GM23338 (cell line): ENCODE results near the gene PAX5. TPM values are rescaled to one million over a fixed set of nuclear protein-coding genes. Genes with fewer than 3 reads are reported as not detected.

Source experiments
- ATAC-seq: fragments of 200-7000 bp; cut with Tn5 transposase; 3 replicates; pipeline ENCODE4 v1.9.1; 2020
- DNase-seq: peaks from one replicate; pipeline ENCODE4 v3.0.0-alpha.2; 2015; ENCODE audit warnings: low spot score
- H2AFZ ChIP-seq: fragments of 200-600 bp; sonication (generic); 2 replicates; pipeline ENCODE4 v1.8.0; 2016; ENCODE audit warnings: antibody characterized with exemption, mild to moderate bottlenecking, moderate library complexity
- H3F3A ChIP-seq: fragments of 200-600 bp; sonication (generic); replicated peaks from 2 replicates; pipeline ENCODE4 v1.8.0; 2017; ENCODE audit warnings: antibody characterized with exemption, mixed run types, low read depth
- H3K27ac ChIP-seq: fragments of 200-600 bp; sonication (generic); 2 replicates; pipeline ENCODE4 v1.6.1; 2016; ENCODE audit warnings: low read depth
- H3K27me3 ChIP-seq: fragments of 200-600 bp; sonication (generic); 2 replicates; pipeline ENCODE4 v1.8.0; 2016; ENCODE audit warnings: mild to moderate bottlenecking, mixed run types, moderate library complexity; ENCODE audit not compliant: insufficient read depth
- H3K36me3 ChIP-seq: fragments of 200-600 bp; sonication (generic); 2 replicates; pipeline ENCODE4 v1.8.0; 2016; ENCODE audit warnings: mild to moderate bottlenecking; ENCODE audit not compliant: insufficient read depth
- H3K4me1 ChIP-seq: fragments of 200-600 bp; sonication (generic); 2 replicates; pipeline ENCODE4 v1.8.0; 2016; ENCODE audit warnings: mild to moderate bottlenecking, moderate library complexity; ENCODE audit not compliant: insufficient read depth
- H3K4me2 ChIP-seq: fragments of 200-600 bp; sonication (generic); 2 replicates; pipeline ENCODE4 v1.7.1; 2017; ENCODE audit warnings: mixed run types
- H3K4me3 ChIP-seq: fragments of 200-600 bp; sonication (generic); 2 replicates; pipeline ENCODE4 v1.6.1; 2016; ENCODE audit warnings: mixed run types
- H3K79me2 ChIP-seq: fragments of 200-600 bp; sonication (generic); replicated peaks from 2 replicates; pipeline ENCODE4 v1.8.0; 2017; ENCODE audit warnings: mild to moderate bottlenecking; ENCODE audit not compliant: insufficient read depth
- H3K9me2 ChIP-seq: fragments of 200-600 bp; sonication (generic); 2 replicates; pipeline ENCODE4 v1.8.0; 2017; ENCODE audit not compliant: insufficient read depth
- H4K20me1 ChIP-seq: fragments of 200-600 bp; sonication (generic); replicated peaks from 2 replicates; pipeline ENCODE4 v1.8.0; 2017; ENCODE audit warnings: mild to moderate bottlenecking; ENCODE audit not compliant: insufficient read depth
- H3K27ac Mint-ChIP-seq: 2 replicates; pipeline ENCODE4 v1.8.0; 2020; ENCODE audit warnings: inconsistent platforms, mild to moderate bottlenecking, moderate library complexity, mixed read lengths
- H3K27me3 Mint-ChIP-seq: 3 replicates; pipeline ENCODE4 v1.8.0; 2022; ENCODE audit warnings: low read depth, mild to moderate bottlenecking, moderate library complexity, mixed read lengths, inconsistent platforms; ENCODE audit not compliant: insufficient read depth, poor library complexity
- H3K36me3 Mint-ChIP-seq: 3 replicates; pipeline ENCODE4 v1.8.0; 2021; ENCODE audit warnings: low read depth, mild to moderate bottlenecking, inconsistent platforms, moderate library complexity, mixed read lengths
- H3K4me1 Mint-ChIP-seq: 3 replicates; pipeline ENCODE4 v1.8.0; 2020; ENCODE audit warnings: mild to moderate bottlenecking, inconsistent platforms, mixed read lengths
- H3K4me3 Mint-ChIP-seq: 3 replicates; pipeline ENCODE4 v1.8.0; 2021; ENCODE audit warnings: moderate library complexity, mild to moderate bottlenecking, inconsistent platforms, mixed read lengths
- H3K9me3 Mint-ChIP-seq: 3 replicates; pipeline ENCODE4 v1.8.0; 2020; ENCODE audit warnings: moderate library complexity, mild to moderate bottlenecking, inconsistent platforms, mixed read lengths
- CREB1 ChIP-seq: fragments of 250-450 bp; sonication (Bioruptor Pico); IDR thresholded peaks from 2 replicates; pipeline ENCODE4 v1.5.0; 2020; ENCODE audit warnings: low read depth, mild to moderate bottlenecking, moderate library complexity
- EZH2 ChIP-seq: fragments of 200-600 bp; sonication (generic); IDR thresholded peaks from one replicate; pipeline ENCODE4 v1.8.0; 2017; ENCODE audit warnings: antibody characterized with exemption, mild to moderate bottlenecking, low read depth; ENCODE audit not compliant: unreplicated experiment
- EZH2phosphoT487 ChIP-seq: fragments of 200-600 bp; sonication (generic); IDR thresholded peaks from one replicate; pipeline ENCODE4 v1.8.1; 2018; ENCODE audit warnings: antibody characterized with exemption; ENCODE audit not compliant: unreplicated experiment
- JUNB ChIP-seq: IDR thresholded peaks from one replicate; pipeline ENCODE4 v1.6.1; 2016; ENCODE audit warnings: antibody characterized with exemption; ENCODE audit not compliant: unreplicated experiment
- NANOG ChIP-seq: IDR thresholded peaks from 2 replicates; pipeline ENCODE4 v1.6.1; 2016; ENCODE audit warnings: antibody characterized with exemption, borderline replicate concordance
- POLR2AphosphoS5 ChIP-seq: IDR thresholded peaks from 2 replicates; pipeline ENCODE4 v1.6.1; 2016; ENCODE audit warnings: antibody characterized with exemption, low read depth
- STAT1 ChIP-seq: IDR thresholded peaks from one replicate; pipeline ENCODE4 v1.6.1; 2016; ENCODE audit warnings: antibody characterized with exemption; ENCODE audit not compliant: unreplicated experiment
- ZNF114 ChIP-seq: fragments of 250-450 bp; sonication (Bioruptor Pico); IDR thresholded peaks from 2 replicates; pipeline ENCODE4 v1.5.0; 2020; ENCODE audit warnings: mild to moderate bottlenecking, moderate library complexity
- ZNF331 ChIP-seq: fragments of 250-450 bp; sonication (Bioruptor Pico); IDR thresholded peaks from 2 replicates; pipeline ENCODE4 v1.5.0; 2020; ENCODE audit warnings: low read depth, mild to moderate bottlenecking, moderate library complexity
- polyA plus RNA-seq: library from polyadenylated mRNA; unstranded; fragments of >200 nt; fragmentation: Nextera tagmentation; extraction: Ambion mirVana; gene quantifications from 2 replicates; pipeline ENCODE4 v1.2.1, GENCODE V29; 2016
- total RNA-seq: library from RNA; depleted of rRNA; stranded (reverse); fragments of >200 nt; shearing (Covaris generic); gene quantifications from 2 replicates; pipeline ENCODE4 v1.2.3, GENCODE V29; 2014
- TF ChIP-seq, protein P1 (sequence below), 2 experiments: fragments of 200-600 bp in 1 of 2; sonication (generic) in 1 of 2; conservative IDR thresholded peaks; 2 replicates each; pipeline versions ENCODE4 v1.5.1 to v1.6.1; 2016 to 2017; ENCODE audit warnings: antibody characterized with exemption in 2 of 2, low read depth in 2 of 2, mild to moderate bottlenecking in 2 of 2, moderate library complexity in 1 of 2
- TF ChIP-seq, protein P2 (sequence below): IDR thresholded peaks from 2 replicates; pipeline ENCODE4 v1.6.1; 2016; ENCODE audit warnings: antibody characterized with exemption
- TF ChIP-seq, protein P3 (sequence below): fragments of 250-450 bp; sonication (Bioruptor Pico); IDR thresholded peaks from 2 replicates; pipeline ENCODE4 v1.5.0; 2020; ENCODE audit warnings: mild to moderate bottlenecking, moderate library complexity
- TF ChIP-seq, protein P4 (sequence below): IDR thresholded peaks from one replicate; pipeline ENCODE4 v1.6.1; 2018; ENCODE audit warnings: antibody characterized with exemption; ENCODE audit not compliant: unreplicated experiment

The PAX5 gene
- total and polyA plus RNA-seq, 2 experiments from 2014 or later, result 0.17 to 0.60 TPM

DNA sequence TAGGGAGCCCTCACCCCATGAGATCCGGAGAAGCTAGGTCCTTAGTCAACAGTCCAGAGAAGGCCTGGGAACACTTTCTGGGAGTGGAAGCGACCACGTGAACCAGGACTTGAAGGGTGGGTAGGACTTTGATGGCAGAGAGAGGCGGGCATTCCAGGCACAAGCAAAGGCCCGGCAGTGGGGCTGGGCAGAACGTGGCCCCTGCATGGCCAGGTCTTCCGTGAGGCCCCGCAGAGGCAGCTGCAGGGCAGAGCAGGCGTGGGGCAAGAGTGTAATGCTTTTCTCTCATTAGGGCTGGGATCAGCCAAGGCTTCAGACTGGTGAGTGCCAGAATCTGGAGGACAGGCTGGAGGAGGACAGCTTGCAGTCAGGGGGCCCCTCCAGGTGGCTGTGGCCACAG lies 184.1 kb downstream of the PAX5 start:
- no peak for DNase-seq
- H3K4me2 ChIP-seq, result no peak overlapping the region
- H3K27me3 ChIP-seq, result no peaks in the 10 kb centered on the region
- H3F3A ChIP-seq, result no peaks in the 10 kb centered on the region
- H2AFZ ChIP-seq, result no peak overlapping the region
- 0 out of 2 replicates have a peak, but pooled peaks cover 5% of the 10 kb centered on the region for H3K9me2 ChIP-seq
- no peaks in the 10 kb centered on the region for H3K79me2 ChIP-seq
- Mint-ChIP-seq H3K27ac (no peak overlapping the region), H3K27me3 (peaks cover 15% of the 10 kb centered on the region), H3K4me1 (peaks cover 18% of the 10 kb centered on the region), H3K4me3 (no peak overlapping the region), H3K9me3 (no peaks in the 10 kb centered on the region), H3K36me3 (no peaks in the 10 kb centered on the region)
- no peak for ATAC-seq
- H3K36me3 ChIP-seq, result no peaks in the 10 kb centered on the region
- TF ChIP-seq, protein P1, sequence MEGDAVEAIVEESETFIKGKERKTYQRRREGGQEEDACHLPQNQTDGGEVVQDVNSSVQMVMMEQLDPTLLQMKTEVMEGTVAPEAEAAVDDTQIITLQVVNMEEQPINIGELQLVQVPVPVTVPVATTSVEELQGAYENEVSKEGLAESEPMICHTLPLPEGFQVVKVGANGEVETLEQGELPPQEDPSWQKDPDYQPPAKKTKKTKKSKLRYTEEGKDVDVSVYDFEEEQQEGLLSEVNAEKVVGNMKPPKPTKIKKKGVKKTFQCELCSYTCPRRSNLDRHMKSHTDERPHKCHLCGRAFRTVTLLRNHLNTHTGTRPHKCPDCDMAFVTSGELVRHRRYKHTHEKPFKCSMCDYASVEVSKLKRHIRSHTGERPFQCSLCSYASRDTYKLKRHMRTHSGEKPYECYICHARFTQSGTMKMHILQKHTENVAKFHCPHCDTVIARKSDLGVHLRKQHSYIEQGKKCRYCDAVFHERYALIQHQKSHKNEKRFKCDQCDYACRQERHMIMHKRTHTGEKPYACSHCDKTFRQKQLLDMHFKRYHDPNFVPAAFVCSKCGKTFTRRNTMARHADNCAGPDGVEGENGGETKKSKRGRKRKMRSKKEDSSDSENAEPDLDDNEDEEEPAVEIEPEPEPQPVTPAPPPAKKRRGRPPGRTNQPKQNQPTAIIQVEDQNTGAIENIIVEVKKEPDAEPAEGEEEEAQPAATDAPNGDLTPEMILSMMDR (conservative IDR thresholded peaks at IDR 0.05; ENCODE audit: low read depth in 2 of 2), result no peak
- TF ChIP-seq EZH2 (no peak), NANOG (no peak), EZH2phosphoT487 (no peak), CREB1 (no peak), ZNF114 (CRISPR knock-in tag) (no peak), POLR2AphosphoS5 (no peak), STAT1 (no peak), JUNB (no peak), ZNF331 (CRISPR knock-in tag) (no peak)
- TF ChIP-seq, protein P2, sequence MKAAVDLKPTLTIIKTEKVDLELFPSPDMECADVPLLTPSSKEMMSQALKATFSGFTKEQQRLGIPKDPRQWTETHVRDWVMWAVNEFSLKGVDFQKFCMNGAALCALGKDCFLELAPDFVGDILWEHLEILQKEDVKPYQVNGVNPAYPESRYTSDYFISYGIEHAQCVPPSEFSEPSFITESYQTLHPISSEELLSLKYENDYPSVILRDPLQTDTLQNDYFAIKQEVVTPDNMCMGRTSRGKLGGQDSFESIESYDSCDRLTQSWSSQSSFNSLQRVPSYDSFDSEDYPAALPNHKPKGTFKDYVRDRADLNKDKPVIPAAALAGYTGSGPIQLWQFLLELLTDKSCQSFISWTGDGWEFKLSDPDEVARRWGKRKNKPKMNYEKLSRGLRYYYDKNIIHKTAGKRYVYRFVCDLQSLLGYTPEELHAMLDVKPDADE, result no peak
- TF ChIP-seq, protein P3, sequence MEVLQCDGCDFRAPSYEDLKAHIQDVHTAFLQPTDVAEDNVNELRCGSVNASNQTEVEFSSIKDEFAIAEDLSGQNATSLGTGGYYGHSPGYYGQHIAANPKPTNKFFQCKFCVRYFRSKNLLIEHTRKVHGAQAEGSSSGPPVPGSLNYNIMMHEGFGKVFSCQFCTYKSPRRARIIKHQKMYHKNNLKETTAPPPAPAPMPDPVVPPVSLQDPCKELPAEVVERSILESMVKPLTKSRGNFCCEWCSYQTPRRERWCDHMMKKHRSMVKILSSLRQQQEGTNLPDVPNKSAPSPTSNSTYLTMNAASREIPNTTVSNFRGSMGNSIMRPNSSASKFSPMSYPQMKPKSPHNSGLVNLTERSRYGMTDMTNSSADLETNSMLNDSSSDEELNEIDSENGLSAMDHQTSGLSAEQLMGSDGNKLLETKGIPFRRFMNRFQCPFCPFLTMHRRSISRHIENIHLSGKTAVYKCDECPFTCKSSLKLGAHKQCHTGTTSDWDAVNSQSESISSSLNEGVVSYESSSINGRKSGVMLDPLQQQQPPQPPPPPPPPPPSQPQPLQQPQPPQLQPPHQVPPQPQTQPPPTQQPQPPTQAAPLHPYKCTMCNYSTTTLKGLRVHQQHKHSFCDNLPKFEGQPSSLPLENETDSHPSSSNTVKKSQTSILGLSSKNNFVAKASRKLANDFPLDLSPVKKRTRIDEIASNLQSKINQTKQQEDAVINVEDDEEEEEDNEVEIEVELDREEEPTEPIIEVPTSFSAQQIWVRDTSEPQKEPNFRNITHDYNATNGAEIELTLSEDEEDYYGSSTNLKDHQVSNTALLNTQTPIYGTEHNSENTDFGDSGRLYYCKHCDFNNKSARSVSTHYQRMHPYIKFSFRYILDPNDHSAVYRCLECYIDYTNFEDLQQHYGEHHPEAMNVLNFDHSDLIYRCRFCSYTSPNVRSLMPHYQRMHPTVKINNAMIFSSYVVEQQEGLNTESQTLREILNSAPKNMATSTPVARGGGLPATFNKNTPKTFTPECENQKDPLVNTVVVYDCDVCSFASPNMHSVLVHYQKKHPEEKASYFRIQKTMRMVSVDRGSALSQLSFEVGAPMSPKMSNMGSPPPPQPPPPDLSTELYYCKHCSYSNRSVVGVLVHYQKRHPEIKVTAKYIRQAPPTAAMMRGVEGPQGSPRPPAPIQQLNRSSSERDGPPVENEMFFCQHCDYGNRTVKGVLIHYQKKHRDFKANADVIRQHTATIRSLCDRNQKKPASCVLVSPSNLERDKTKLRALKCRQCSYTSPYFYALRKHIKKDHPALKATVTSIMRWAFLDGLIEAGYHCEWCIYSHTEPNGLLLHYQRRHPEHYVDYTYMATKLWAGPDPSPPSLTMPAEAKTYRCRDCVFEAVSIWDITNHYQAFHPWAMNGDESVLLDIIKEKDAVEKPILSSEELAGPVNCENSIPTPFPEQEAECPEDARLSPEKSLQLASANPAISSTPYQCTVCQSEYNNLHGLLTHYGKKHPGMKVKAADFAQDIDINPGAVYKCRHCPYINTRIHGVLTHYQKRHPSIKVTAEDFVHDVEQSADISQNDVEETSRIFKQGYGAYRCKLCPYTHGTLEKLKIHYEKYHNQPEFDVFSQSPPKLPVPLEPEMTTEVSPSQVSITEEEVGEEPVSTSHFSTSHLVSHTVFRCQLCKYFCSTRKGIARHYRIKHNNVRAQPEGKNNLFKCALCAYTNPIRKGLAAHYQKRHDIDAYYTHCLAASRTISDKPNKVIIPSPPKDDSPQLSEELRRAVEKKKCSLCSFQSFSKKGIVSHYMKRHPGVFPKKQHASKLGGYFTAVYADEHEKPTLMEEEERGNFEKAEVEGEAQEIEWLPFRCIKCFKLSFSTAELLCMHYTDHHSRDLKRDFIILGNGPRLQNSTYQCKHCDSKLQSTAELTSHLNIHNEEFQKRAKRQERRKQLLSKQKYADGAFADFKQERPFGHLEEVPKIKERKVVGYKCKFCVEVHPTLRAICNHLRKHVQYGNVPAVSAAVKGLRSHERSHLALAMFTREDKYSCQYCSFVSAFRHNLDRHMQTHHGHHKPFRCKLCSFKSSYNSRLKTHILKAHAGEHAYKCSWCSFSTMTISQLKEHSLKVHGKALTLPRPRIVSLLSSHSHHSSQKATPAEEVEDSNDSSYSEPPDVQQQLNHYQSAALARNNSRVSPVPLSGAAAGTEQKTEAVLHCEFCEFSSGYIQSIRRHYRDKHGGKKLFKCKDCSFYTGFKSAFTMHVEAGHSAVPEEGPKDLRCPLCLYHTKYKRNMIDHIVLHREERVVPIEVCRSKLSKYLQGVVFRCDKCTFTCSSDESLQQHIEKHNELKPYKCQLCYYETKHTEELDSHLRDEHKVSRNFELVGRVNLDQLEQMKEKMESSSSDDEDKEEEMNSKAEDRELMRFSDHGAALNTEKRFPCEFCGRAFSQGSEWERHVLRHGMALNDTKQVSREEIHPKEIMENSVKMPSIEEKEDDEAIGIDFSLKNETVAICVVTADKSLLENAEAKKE (CRISPR knock-in tag), result no peak
- TF ChIP-seq, protein P4, sequence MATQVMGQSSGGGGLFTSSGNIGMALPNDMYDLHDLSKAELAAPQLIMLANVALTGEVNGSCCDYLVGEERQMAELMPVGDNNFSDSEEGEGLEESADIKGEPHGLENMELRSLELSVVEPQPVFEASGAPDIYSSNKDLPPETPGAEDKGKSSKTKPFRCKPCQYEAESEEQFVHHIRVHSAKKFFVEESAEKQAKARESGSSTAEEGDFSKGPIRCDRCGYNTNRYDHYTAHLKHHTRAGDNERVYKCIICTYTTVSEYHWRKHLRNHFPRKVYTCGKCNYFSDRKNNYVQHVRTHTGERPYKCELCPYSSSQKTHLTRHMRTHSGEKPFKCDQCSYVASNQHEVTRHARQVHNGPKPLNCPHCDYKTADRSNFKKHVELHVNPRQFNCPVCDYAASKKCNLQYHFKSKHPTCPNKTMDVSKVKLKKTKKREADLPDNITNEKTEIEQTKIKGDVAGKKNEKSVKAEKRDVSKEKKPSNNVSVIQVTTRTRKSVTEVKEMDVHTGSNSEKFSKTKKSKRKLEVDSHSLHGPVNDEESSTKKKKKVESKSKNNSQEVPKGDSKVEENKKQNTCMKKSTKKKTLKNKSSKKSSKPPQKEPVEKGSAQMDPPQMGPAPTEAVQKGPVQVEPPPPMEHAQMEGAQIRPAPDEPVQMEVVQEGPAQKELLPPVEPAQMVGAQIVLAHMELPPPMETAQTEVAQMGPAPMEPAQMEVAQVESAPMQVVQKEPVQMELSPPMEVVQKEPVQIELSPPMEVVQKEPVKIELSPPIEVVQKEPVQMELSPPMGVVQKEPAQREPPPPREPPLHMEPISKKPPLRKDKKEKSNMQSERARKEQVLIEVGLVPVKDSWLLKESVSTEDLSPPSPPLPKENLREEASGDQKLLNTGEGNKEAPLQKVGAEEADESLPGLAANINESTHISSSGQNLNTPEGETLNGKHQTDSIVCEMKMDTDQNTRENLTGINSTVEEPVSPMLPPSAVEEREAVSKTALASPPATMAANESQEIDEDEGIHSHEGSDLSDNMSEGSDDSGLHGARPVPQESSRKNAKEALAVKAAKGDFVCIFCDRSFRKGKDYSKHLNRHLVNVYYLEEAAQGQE, result no peak
- H3K27ac ChIP-seq, result no peak overlapping the region
- no peaks in the 10 kb centered on the region for H3K4me1 ChIP-seq
- H3K4me3 ChIP-seq, result no peak overlapping the region
- H4K20me1 ChIP-seq, result no peaks in the 10 kb centered on the region
